Superior temporal gyrus (tissue), 1 donor: ENCODE data around the gene ZC3H12D.

Experiments
- DNase-seq: peaks from one replicate; pipeline ENCODE4 v3.0.0-alpha.2; 2016; ENCODE audit errors: extremely low spot score

The ZC3H12D gene

DNA sequence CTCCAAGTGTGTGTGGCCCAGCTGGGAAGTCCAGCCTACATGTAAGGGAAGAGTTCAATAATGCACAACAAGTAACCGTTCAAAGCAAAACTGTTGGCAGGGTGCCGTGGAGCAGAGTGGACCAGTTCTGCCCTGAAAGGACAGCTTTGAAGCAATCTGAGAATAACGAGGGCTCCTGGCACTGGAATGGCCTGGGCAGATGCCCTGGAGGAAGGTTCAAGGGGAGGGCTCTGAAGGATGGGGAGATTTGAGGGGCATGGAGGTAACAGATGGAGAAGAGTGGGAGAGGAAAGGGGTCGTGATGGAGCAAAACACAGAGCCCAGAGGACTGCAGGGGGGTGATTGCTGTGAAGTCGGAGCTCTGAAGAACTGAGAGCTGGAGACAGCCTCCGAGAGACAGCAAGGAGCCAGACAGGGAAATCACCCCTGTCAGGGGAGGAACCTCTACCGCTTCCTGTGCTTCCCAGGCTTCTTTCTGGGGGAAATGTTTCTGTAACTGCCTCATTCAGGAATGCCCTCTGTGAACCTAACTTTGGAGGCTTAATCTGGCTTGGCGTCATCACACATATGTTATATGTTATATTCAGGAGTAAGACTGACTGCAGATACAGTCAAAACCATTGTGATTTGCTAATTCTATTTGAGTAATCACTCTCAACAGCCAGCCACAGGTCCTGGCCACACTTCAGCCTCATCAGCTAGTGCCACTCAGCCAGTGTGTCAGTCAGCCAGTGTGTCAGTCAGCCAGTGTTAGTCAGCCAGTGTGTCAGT lies 41.2 kb downstream of the ZC3H12D start:
- DNase-seq: no peak

DNA sequence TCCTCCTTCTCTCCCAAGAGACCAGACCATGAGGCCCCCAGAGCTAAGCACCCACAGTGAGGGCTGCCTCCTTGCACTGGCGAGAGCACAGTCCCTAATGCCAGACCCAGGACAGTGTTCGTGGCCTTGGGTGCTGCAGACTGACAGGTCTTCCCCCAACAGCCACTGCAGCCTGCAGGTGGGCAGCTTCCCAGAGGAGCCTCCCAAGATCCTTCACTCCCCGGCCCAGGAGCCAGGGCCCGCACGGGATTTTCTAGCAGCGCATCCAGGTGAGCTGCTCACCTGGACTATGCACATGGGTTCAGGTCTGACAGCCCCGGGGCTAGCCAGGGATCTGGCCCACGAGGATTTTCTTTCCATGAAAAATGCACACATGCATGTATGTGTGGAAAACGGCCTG lies 43.1 kb downstream of the ZC3H12D start:
- DNase-seq: no peak

DNA sequence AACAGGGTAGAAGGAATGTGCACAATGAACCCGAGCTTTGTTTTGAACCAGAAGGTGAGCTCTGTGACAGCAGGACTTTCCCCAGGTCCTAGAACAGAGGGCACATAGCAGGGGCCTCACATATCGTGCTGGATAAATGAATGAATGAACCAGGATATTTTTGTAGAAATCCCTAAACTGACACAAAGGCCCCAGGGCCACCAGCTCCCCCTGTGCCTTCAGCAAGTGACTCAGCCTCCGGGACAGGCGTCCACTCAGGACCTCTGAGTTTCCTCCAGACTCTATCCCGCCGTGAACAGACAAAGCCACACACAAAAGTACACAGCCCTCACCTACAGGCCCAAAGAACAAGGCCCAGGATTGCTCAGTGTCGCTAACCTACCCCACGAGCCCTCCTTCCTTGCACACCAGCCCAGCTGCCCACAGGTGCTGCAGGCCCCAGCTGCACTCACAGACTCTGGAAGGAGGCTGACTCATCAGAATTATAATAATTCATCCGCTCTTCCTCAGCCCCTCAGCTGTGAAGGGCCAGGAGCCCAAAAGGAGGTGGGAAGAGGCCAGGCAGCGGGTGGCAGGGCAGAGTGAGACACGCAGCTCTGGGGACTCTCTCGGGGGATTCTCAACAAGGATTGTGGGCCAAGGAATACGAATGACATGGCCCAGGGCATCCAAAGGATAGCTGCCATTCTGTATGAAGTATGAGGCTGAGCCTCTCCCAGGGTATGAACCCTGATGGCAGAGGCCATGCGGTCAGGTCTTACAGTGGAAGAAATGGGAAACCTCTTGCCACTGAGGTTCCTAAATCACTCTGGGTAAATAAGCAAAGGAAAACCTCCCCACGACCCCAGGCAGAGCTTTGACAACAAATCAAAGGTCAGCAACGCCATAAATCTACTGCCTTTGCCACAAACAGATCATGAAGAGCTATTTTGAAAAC lies 43.8 kb downstream of the ZC3H12D start:
- no peak for DNase-seq

DNA sequence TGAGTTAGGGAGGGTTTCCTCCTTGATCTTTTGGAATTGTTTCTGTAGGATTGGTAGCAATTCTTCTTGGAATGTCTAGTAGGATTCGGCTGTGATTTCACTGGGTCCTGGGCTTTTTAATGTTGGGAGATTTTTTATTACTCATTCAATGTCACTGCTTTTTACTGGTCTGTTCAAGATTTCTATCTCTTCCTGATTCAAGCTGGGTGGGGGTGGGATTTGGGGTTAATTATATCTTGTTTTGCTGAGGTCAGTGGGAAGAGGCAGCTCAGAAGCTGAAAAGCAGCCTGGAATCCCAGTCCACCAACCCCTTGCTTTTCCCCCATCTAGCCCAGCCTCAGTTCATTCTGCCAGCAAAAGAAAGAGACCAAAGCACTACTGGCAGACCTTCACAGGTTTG lies 45.2 kb downstream of the ZC3H12D start:
- no peak for DNase-seq

DNA sequence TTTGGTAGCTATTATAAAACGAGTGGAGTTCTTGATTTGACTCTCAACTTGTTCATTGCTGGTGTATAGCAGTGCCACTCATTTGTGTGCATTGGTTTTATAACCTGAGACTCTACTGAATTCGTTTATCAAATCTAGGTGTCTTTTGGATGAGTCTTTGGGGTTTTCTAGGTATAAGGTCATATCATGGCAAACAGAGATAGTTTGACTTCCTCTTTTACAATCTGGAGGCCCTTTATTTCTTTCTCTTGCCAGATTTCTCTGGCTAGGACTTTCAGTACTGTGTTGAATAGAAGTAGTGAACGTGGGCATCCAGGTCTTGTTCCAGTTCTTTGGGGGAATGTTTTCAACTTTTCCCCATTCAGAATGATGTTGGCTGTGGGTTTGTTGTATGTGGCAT lies 46.0 kb downstream of the ZC3H12D start:
- no peak for DNase-seq

DNA sequence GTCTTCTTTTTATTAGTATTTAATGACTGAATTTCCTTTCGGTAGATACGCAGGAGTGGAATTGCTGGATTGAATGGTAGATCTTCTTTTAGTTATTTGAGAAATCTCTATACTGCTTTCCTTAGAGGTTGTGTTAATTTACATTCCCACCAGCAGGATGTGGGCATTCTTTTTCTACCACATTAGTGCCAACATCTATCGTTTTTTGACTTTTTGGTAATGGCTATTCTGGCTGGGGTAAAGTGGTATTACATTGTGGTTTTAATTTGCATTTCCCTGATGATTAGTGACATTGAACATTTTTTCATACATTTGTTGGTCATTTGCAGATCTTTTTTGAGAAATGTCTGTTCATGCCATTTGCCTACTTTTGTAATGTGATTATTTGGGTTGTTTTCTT lies 47.6 kb downstream of the ZC3H12D start:
- DNase-seq: no peak

DNA sequence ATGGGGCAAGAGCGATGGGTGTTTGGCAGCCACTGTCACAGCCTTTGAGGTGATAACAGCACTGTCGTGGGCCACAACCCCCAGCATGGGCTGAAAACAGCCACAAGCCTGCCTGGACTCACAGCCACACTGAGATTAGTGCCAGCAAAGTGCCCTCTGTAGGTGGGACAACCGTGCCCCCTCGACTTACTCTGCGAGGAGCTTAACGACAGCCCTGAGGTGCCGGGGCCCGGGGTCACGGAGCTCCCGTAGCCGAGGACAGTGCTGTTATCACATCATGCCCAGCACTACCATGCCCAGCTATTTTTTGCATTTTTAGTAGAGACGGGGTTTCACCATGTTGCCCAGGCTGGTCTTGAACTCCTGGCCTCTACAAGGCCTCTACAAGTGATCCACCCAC lies 48.2 kb downstream of the ZC3H12D start:
- no peak for DNase-seq

DNA sequence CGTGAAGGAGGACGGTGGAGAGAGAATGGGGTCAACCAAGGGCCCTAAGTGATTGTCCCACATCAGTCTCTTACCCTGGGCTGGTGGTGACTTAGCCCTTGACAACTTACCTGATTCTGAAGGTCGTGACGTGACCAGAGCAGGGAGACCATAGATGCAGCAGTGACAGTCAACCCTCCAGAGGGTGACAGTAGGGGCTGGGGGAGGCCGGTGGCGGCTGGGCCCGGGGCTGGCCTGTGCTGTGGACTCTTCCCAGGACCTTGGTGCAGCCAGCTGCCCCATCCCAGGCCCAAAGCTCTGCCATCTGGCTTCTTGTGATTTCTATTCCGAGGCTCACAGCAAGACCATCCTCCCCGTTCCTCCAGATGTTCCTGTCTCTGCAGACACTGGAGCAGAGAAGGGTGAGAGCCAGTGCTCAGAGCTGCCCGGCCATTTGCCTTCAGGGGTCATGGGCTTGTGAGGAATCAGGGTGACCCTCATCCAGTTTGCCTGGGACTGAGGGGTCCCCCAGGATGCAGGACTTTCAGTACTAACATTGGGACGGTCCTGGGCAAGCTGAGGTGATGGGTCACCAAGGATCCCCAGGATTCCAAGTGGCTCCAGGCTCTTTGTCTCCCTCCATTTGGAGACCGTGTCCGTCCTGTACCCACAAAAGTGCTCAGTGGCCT lies 48.8 kb downstream of the ZC3H12D start:
- DNase-seq: no peak

DNA sequence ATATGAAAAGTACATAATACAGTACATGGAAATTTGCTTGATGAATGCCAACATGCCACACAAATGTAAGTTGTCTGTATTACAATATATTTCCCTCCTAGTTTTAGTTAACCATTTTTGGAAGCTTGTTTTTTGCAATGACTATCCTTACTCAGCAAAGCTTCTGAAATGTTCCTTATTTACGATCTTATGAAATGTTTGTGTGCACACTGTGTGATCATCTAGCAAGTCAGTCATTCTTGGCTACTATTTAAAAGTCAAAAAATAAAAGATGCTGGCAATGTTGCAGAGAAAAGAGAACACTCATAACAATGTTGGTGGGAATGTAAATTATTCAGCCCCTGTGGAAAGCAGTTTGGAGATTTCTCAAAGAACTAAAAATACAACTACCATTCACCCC lies 50.9 kb downstream of the ZC3H12D start:
- peak; percentile 34 for DNase-seq

DNA sequence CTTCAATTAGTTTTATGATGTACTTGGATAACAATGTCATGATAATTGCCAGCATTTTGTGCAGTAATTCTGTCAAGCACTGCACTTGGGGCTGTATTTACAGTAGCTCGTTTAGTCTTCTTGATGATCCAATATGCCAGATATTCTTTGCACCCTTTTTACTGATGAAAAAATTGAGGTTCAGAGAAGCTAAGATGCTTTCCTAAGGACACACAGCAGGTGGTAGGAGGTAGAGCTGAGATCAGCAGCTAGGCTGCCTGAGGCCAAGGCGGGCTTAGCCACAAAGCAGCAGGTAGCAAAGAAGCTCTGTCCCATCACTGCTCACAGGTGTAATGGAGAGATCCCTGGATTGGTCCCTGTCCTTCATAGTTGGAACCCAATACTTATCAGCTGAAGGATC lies 51.4 kb downstream of the ZC3H12D start:
- DNase-seq: no peak

DNA sequence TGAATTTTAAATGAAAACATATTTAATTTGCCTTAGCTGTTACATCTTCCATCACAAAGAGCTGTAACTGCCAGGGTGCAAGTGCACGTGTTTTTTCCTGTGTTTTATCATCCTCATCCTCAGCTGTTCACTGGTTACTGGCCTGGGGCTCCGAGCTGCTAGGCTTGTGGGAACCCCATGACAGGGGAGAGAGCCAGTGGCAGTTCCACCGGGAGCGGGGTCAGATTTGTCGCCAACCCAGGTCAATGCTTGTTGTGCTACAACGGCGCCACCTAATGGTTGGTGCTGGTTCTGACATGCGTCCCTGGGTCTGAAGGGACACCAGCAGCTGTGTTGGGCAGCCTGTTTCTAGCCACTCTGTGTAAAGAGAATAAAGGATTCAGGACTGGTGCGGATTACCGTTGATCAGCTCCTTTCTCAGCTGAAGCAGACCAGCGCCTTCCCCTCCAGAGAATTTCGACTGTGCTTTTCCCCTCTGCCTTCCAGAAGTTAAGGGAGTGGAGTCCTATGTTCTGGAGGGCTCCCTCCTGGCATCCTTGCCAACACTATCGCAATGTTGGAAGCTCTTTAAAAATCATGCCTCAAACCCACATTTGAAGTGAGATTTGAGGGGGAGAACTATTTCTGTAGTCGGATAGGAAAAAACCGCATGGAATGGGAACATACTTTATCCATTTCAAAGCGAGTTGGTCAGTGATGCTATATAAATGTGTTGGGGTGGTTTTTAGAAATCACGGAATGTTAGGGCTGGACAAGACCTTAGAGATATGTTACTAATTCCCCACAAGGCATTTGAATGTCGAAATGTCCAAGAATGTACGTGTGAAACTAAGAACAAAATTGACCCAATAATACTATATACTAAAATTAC lies 52.7 kb downstream of the ZC3H12D start:
- DNase-seq: peak; percentile 96

DNA sequence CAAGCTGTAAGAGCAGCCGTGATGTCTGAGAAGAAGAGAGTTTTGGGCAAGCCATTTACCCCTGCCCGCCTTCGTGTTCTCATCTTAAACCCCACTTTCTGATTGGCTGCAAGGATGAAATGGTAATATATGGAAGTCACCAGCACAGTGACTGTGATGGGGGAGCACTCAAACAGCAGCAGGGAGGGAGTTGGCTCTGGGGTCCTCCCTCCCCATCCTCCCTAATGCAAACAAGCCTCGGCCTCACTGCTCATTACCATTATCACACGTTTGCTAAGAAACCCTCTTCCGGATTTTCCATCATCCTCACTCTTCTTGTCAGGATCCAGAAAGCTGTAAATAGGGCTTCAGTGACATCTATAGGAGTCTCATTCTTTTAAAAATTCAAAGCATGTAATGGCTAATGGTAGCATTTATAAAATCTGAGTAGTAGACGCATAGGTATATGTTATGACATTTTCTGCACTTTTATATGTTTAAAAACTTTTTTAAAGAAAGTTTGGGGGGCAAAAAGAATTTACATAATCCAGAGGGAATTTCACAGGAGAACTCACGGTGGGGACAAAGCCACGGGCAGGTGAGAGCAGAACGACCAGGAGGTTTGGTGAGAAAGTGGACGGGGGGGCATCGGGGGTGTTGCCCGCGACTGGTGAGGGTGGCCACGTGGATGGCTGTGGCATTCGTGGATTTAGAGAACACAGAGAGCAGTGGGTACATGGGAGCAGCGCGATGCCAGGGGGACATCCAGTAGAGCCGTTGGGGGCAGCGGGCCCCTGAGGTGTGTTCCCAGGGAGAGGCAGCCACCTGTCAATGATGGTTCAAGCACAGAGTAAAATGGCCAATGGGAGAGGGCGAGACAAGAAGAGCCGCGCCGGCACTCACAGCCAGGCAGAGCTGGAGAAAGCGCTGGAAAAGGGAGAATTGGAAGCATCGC lies 55.1 kb downstream of the ZC3H12D start:
- no peak for DNase-seq

DNA sequence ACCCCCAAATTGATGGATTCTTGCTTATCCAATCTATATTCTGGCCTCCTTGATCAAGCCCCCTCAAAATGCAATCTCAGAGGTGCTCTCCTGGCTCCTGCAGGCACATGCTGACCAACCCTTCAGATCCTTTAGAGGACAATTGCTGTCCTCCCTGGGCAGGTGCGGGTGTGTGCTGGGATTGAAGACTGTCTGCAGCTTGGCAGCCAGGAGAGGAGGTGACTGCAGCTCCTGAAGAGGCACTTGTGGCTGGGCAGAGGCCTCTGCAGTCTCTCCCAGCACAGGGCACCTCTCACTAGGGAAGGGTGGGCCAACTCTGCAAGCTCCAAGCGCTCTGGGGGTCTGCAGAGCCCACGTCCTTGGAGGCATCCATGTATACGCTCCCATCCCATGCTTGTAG lies 56.2 kb downstream of the ZC3H12D start:
- DNase-seq: no peak

DNA sequence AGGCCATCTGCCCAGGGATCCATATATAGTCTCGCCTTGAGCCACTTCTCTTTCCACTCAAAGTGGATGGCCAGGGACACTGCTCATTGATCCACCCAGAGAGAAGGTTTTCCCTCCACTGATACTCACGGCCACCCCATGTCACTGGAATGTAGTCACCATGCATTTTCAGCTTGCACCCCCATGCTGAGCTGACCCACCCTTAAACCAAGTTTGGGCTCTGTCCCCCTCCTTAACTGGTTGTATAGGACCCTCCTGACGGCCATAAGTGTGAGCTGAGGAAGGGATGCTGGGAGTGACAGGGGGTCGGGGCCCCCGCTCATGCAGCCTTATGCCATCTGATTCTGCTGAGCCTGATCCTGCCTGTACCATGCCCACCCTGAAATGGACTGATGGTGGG lies 59.1 kb downstream of the ZC3H12D start:
- DNase-seq: no peak

DNA sequence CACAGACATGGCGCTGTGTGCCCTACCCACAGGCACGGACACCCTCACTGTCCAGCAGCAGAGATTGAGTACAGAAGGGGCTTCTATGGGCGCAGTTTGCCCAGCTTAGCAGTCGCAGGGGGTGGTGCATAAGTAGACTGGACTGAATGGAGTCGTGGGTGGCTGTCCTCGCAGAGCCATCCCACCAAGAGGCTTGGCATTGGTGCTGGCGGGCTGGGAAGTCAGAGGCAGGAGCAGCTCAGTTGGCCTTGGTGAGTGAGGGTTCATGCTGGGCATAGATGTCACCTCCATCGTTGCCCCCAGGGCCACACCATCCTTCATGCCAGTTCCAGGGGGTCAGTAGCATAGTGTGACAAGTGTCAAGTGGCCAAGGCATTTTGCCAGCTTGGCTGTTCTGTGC lies 59.6 kb downstream of the ZC3H12D start:
- no peak for DNase-seq

DNA sequence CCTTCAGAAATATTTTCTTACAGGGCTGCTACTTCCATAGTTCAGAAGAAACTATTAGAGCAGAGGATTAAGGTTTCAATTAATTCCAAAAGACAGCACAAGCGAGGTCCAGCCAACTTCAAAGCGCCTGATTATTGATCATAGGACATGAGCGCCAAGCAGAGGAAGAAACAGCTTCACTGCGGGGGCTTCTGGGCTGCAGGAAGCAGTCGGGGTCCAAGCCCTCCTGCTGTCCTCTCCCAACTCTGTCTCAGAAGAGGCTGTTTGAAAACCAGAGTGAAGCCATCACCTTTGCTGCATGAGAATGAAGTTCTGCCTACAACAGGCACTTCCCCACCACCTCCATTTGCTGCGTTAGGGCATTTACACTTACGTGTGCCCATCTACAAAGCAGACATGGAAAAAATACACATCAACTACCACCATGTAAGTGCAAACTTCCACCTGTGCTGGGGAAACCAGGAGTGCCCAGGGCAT lies 60.8 kb downstream of the ZC3H12D start:
- DNase-seq: no peak

DNA sequence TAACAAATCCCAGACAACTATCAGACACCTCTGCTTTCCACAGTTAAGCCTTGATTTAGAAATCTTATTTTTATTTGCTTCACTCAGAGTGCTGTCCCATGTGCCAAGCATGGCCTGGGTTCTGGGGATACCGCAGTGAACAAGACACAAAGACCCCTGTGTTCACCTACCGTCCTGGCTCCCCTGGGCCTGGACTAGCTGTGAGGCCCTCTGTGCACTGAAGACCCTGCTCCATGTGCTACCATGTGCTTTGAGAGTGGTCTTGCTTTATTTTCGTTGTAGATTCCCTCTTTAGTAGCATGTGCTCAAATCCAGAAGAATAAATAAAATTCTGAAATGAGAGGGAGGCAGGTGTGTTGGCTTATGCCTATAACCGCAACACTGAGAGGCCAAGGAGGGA lies 62.2 kb downstream of the ZC3H12D start:
- DNase-seq: no peak

DNA sequence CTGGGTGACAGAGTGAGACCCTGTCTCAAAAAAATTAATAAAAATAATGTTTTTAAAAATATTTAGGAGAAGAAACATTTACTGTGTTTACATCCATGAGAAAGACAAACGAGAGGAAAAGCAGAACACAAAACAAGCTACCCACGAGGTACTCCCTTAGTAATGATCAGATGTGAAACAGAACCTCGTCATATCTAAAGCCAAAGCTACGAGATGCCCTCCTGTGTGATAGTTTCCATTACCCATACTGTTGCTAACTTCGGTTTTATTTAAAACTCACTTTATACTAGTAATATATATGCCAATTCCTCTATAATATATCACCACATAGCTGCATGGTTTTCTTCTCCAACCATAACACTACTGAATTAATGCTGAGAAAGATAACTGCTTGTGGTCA lies 63.7 kb downstream of the ZC3H12D start:
- DNase-seq: no peak

DNA sequence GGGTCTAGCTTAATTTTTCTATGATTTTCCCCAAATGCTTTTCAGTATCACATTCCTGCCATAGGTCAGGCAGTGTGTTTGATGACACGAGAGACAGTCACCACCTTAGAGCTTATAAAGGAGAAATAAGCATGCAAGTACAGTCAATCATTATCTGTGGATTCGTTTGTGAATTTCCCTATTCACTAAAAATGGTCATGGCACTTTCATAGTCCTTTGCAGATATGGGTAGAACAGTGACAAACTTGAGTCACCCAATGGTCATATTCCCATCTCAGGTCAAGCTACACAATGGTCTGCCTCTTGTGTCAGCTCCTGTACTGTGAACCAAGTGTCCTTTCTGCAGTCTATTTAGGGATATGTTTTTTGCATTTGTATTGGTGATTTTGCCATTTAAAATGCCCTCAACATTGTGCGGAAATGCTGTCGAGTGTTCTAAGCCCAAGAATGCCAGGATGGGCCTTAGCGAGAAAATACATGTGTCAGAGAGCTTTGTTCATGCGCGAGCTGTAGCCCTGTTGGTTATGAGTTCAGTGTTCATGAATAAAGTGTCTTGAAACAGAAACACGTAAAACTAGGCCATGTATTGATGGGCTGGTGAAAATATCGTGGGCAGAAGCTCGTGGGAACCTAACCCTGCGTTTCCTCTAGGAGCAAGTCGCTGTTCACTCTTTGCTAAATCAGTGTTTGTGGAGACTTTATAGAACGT lies 65.0 kb downstream of the ZC3H12D start:
- DNase-seq: no peak

DNA sequence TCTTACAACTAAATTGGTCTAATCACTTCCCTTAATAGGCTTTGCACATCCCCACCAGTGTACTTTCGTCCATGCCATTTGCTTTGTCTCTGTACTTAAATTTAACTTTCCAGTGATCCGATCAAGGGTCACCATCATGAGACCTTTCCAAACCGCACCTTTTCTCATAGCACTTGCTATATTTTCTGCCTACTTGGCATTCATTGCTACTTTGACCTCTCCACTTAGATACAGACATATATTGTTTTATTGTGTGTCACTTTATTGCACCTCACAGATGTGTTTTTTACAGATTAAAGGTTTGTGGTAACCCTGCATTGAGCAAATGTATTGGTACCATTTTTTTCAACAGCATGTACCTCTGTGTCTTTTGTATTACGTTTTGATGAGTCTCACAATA lies 70.0 kb downstream of the ZC3H12D start:
- DNase-seq: no peak
